T-helper 1 cell treated with Interleukin-12 subunit alpha and Interleukin-12 subunit beta and Interleukin-4 antibody, amounts not matched to agents 30 ng/mL and 1 ng/mL, for 36 hours (primary cell): Measurements from ENCODE around the gene HAT1. TPM values are rescaled to one million over a fixed set of nuclear protein-coding genes. Genes with fewer than 3 reads are reported as not detected.

Experiments used
- intact Hi-C: fragments of 100-400 bp; cut with micrococcal nuclease; formaldehyde crosslinking; loops from one replicate; pipeline ENCODE4 v1.15.1; 2024
- total RNA-seq: library from RNA; stranded (reverse); gene quantifications from 2 replicates; pipeline ENCODE4 v1.2.3, GENCODE V29; 2022

HAT1 gene
- total RNA-seq, 1 donor from 2014 or later = 54.9 TPM

DNA sequence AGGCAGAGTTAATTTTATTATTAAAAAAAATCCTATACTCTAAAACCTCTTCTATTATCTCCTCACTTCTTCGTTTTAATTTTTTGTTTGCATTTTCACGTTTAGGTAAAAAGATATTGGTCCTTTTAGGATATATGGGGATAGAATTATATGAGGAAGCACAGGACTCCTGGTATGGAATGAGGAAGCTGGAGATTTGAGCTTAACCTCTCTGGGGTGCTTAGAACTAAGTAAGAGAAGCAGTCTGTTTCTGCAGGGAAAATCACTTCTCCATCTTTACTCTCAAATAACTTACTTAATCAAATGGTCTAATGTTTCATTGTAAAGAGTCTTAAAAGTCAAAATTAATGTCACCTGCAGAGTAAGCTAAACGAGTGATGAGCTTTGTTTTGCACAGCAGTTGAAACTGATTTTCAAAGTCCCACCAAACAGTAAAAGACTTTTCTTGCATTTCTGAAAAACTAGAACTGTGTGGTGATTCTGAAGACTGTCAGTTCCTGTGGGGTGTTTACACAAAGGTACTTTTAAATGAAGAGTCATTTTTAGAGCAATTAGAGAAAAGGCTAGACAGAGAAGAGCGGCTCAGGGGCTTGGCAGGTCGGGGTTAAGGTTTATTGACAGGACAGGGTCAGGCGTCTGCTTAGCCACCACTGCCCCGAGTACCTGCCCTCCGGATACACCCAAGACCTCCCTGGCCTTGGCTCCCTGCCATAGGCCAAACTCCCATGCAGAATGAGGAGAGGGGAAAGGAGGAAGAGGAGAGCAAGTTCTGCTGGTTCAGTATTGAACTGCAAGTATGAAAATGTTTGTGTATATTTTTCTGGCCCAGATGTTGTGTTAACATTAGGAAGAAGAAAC lies 99.0 kb downstream of the HAT1 start:
- intact Hi-C loops = no loop called here

DNA sequence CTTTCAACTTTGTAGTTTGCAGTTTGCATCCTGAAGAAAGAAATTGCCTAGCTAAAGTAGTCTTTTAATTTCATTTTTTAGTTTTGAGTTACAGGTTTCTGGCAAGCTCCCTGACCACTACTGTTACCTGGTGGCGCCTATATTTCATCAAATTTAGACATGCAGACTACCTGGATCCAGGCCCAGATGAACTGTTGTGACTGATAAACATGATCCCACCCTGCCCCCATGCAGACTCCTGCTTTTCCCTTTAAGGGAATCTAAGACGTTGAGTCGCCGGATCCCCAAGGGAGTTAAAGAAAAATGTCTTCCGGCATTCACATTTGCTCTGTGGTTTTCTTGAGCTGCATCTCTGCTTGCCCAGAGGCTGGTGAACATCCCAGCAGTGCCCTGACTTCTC lies 99.7 kb downstream of the HAT1 start:
- intact Hi-C loops = no loop called here

DNA sequence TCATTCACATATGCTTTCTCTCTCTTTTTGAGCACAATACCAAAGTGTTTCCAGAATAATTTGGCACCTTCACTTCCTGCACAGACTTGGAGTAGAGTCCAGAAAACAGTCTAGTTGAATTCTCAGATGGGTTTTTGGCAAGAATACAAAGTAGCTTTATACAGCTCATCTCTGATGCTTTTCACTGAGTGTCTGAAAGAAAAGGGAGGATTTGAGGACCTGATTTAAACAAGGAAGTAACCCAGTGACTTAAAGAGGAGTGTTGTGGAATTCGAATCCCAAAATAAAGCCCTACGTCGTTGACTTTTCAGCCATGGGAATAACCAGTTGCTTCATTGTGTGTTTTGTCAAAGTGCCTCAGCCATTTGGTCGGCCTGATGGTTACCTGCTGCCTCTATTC lies 109.3 kb downstream of the HAT1 start:
- intact Hi-C loops = no loop called here

Other genes starting within 250 kb of the HAT1 start
- gene DYNC1I2, start 235.0 kb upstream of the HAT1 start, total RNA-seq = 52.7 and 58.1 TPM in 2 replicates
- gene SLC25A12, start 28.2 kb upstream of the HAT1 start, total RNA-seq = 33.9 TPM in 2 replicates
- gene METAP1D, start 77.5 kb downstream of the HAT1 start, total RNA-seq = 4.0 and 5.0 TPM in 2 replicates
- not detected in 2 replicates for gene DLX1, start 163.0 kb downstream of the HAT1 start, total RNA-seq
- not detected in 2 replicates for gene DLX2, start 180.4 kb downstream of the HAT1 start, total RNA-seq